HG02885 (cell line): ENCODE measurements around the gene GLOD4.
"Not testable (repeated sequence)": the region's sequence is repeated elsewhere in the genome, so short reads cannot be mapped to it uniquely, and the experiment has no call there.

Source experiments
- ATAC-seq: cut with Tn5 transposase; IDR thresholded peaks from one replicate; pipeline ENCODE4 v1.9.1; 2021; ENCODE audit warnings: mild to moderate bottlenecking; ENCODE audit not compliant: unreplicated experiment, poor library complexity

The GLOD4 gene

DNA sequence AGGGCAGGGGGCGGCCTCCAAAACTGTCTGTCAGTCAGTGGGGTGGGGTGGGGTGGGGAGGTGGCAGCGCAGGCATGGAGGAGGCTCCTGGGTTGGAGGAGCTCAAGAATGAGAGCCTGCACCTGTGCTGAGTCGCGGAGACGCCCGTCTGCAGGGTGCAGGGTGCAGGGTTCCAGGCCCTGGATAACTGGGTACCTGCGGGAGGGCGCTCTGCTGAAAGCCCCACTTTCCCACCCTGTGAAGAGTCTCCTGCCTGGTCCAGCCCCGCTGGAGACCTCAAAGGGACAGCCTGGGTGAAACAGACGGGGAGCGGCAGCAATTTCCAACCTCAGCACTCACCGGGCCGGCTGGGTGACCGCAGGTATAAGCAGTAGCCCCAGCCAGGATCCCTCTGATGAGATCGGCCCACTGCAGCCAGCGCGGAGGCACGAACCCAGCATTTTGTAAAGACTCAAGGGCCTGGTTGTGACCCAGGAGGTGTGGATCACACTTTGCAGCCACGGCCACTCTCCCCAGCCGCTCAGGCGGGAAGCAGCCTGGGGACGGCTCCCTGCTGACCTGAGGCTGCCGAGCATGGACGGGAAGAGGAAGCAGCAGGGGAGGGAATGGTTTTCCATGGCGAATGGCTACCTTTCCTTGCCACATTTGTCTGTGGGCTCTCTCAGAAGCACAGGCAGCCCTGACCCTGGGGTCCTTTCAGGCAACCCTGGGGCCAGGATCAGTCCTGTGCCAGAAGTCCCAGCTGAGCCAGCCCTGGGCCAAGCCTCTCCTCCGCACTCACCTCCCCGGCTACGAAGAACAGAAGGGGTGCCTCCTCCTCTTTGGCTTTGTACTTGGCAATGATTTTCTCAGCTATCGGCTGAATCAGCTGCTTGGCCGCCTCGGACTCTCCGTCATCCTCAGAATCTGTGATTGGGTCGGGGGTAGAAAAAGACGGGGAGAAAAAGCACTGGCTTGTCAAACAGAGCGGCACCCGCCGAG is 21.1 kb upstream of the GLOD4 start:
- ATAC-seq, result no peak

GRCh38 chr17:802481-802880 is 20.4 kb upstream of the GLOD4 start:
- no peak for ATAC-seq

GRCh38 chr17:801660-802059 is 19.6 kb upstream of the GLOD4 start:
- ATAC-seq, result no peak

DNA sequence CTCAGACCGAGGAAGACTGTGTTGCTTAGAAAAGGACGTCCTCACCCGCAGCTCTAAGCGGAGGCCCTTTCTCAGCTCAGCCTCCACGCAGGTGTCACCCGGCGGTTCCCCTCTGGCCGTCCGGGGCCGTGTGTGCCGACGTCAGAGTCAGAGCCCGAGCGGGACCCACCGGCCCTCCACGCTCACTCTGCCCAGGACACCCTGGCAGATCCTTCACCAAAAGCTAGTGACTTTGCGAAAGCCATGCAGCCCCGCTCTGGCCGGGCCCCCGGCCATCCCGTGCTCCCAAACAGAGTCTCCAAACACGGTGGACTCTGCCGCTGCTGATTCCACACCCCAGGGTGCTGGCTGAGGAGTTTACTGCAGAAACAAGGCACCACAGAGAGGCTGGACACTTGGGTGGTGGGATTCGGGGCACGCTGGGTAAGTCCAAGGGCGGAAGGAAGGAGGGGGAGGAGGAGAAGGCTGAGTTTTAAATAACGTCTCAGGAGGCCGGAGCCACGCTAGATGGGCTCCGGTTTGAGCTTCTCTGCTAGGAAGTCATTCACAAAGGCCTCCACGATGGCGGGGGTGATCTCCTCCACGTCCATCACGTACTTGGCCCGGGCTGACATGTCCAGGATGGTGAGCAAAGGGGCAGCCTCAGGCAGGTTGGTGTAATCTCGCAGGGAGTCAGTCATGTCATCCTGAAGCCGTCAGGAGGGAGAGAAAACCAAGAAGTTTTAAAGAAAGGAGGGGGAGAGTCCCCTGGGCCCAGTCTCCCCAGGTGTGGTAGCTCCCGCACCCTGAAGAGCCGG is 18.6 kb upstream of the GLOD4 start:
- no peak for ATAC-seq

DNA sequence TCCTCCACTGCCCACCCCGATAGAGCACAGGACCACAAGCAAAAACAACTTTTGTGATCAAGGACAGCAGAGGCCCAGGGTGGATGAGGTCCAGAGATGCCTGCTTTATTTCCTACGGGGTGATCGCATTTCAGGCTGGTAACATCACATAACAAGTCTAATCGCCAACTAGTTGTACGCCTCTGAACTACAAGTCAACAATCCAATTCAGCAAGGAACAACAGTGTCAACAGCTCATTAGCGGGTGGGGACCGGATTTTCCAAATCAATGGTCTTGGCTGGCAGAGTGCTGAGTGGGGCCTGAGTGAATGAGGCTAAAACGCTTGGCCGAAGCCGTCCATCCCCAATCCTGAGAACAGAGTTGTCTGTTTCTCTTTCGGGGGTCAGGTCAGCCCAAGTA is 17.2 kb upstream of the GLOD4 start:
- ATAC-seq, result no peak

- ATAC-seq, result no peak
These were observed 16.2 kb upstream of the GLOD4 start for GRCh38 chr17:798246-798645.

DNA sequence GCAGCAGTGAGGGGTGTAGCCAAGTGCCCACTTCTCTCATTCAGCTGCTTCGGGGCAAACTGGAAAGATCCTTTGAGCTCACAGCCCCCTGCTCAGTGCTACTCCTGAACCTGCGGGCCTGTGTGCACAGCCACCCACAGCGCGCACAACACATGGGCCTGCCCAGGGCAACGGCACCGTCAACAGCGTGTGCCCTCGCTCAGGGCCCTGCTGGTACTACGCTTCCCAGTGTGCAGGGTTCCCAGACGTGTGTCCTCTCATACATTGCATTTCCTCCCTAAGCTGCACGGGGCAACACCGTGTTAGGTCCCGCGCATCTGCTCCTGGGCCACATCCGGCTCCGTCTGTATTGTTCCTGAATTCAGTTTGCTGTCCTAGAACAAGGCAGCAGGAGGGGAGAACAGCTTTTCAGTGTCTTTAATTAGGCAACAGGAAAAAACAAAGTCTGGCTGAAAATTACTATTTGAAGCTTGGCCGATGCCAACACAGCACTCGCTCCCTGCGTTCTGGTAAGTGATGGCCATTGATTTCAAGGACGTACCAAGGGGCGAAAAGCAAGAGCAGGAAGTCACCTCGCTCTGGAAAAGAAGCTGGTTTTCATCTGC is 15.3 kb upstream of the GLOD4 start:
- no peak for ATAC-seq

- no peak for ATAC-seq
These were observed 14.5 kb upstream of the GLOD4 start for GRCh38 chr17:796609-797008.

DNA sequence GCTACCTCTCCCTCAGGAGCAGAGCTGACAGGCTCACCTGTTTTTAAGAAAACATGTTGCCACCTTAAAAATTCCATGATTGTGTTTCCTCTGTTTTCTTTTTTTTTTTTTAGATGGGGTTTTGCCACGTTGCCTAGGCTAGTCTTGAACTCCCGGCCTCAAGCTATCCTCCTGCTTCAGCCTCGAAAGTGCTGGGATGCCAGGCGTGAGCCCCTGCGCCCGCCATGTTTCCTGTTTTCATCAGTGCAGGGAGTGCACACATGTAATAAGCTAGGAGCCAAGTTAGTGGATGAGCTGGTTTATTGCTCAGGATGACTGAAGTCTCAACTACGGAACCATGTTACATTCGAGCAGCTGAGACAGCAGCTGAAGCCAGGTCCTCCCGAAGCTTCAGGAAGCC is 13.6 kb upstream of the GLOD4 start:
- no peak for ATAC-seq

- ATAC-seq, result no peak
These were observed 13.2 kb upstream of the GLOD4 start for GRCh38 chr17:795276-795675.

GRCh38 chr17:794876-795275 is 12.8 kb upstream of the GLOD4 start:
- ATAC-seq, result no peak

DNA sequence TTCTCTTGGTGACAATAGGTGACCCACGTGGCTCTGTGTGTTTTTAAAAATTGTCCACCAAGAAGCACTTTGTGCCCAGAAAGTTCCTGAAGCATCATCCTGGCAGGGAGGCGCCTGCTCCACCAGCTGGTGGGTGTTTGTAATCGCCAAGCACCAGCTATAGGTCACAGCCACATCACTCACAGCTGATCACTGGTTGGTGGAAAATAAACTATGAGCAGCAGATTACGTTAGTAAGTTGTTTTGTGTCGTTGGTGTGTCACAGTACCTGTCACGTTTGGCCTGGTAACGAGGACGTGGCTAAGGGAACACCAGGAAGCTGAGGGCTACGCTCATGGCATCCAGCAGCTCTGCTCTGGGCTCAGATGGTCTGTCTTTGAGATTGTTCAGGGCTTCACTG is 10.2 kb upstream of the GLOD4 start:
- ATAC-seq, result no peak

GRCh38 chr17:791829-792228 is 9.7 kb upstream of the GLOD4 start:
- ATAC-seq, result no peak

GRCh38 chr17:790874-791247 is 8.8 kb upstream of the GLOD4 start:
- not testable (repeated sequence) for ATAC-seq

GRCh38 chr17:789931-790873 is 8.1 kb upstream of the GLOD4 start:
- ATAC-seq, result not testable (repeated sequence)

DNA sequence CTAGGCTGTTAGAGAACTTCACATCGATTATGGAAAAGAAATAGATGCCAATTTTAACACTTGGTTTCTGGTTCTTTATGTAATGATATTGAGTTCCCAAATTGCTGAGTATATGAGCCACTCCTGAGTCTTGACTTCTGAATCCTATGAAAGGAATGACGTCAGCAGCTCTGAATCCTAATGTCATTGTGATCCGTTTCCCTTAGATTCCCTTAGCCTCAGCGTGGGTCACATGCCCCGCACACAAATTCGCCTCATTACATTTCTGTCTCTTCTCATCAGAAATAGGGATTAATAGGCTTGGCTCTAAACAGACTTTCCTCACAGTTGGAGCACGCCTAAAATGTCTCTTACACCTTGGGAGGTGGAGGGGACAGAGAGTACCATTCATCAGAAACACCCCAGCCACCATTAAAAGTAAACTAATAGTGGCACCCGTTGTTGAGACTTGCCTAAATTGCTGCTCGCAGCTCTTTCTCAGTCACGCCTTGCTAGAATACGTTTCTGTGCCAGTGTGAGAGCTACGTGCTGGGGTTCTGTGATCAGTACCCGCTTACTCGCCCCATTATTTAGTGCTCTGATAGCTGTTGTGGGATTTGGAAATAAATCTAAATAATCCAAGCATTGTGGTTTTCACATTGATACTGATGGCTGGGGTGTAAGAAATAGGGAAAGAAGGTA is 7.2 kb upstream of the GLOD4 start:
- ATAC-seq, result no peak

- no peak for ATAC-seq
These were observed 6.5 kb upstream of the GLOD4 start for GRCh38 chr17:788551-788950.

- ATAC-seq, result no peak
These were observed 5.7 kb upstream of the GLOD4 start for GRCh38 chr17:787641-788221.

GRCh38 chr17:785901-786300 is 3.8 kb upstream of the GLOD4 start:
- ATAC-seq, result not testable (repeated sequence)
